RWPE2 (cell line): Measurements from ENCODE around the gene LSM12.

Experiments
- ATAC-seq: fragments of 200-7000 bp; cut with Tn5 transposase; 3 replicates; pipeline ENCODE4 v1.9.1; 2021; ENCODE audit warnings: low read depth
- DNase-seq: peaks from one replicate; pipeline ENCODE4 v3.0.0-alpha.2; 2020; ENCODE audit warnings: low spot score
- H3K27ac ChIP-seq: fragments of 450-650 bp; 2 replicates; pipeline ENCODE4 v1.5.1; 2017; ENCODE audit warnings: mild to moderate bottlenecking; ENCODE audit not compliant: poor library complexity, severe bottlenecking
- H3K27me3 ChIP-seq: fragments of 250-450 bp; sonication (Bioruptor Pico); 2 replicates; pipeline ENCODE4 v1.5.1; 2021; ENCODE audit warnings: mild to moderate bottlenecking, moderate library complexity; ENCODE audit not compliant: insufficient read depth, poor library complexity, severe bottlenecking
- H3K36me3 ChIP-seq: fragments of 250-450 bp; sonication (Bioruptor Pico); 2 replicates; pipeline ENCODE4 v1.5.1; 2020; ENCODE audit warnings: low read depth, mild to moderate bottlenecking, moderate library complexity
- H3K4me1 ChIP-seq: fragments of 250-450 bp; sonication (Bioruptor Pico); 2 replicates; pipeline ENCODE4 v1.5.1; 2021; ENCODE audit warnings: mild to moderate bottlenecking, moderate library complexity; ENCODE audit not compliant: insufficient read depth, poor library complexity, severe bottlenecking
- H3K4me3 ChIP-seq: fragments of 250-450 bp; sonication (Bioruptor Pico); 2 replicates; pipeline ENCODE4 v1.5.1; 2021; ENCODE audit warnings: mild to moderate bottlenecking, moderate library complexity; ENCODE audit not compliant: severe bottlenecking
- H3K9me3 ChIP-seq: fragments of 250-450 bp; sonication (Bioruptor Pico); 2 replicates; pipeline ENCODE4 v1.5.1; 2021; ENCODE audit warnings: mild to moderate bottlenecking, moderate library complexity; ENCODE audit not compliant: severe bottlenecking
- CTCF ChIP-seq: fragments of 450-650 bp; IDR thresholded peaks from one replicate; pipeline ENCODE4 v1.5.1; 2017; ENCODE audit warnings: mild to moderate bottlenecking, moderate library complexity; ENCODE audit not compliant: poor library complexity, severe bottlenecking

The LSM12 gene

GRCh38 chr17:43987131-43988021 is 79.1 kb downstream of the LSM12 start:
- DNase-seq (no peak), ATAC-seq (no peak)
- Histone ChIP-seq H3K9me3 (no peaks in the 10 kb centered on the region), H3K36me3 (no peaks in the 10 kb centered on the region), H3K4me3 (no peak overlapping the region), H3K27me3 (peaks cover 31% of the 10 kb centered on the region), H3K27ac (no peak overlapping the region), H3K4me1 (no peaks in the 10 kb centered on the region)
- no peak for TF ChIP-seq CTCF

GRCh38 chr17:43986225-43986981 is 80.1 kb downstream of the LSM12 start:
- no peak overlapping the region for H3K27ac ChIP-seq
- H3K27me3 ChIP-seq, result peaks cover 34% of the 10 kb centered on the region
- no peak overlapping the region for H3K4me3 ChIP-seq
- H3K36me3 ChIP-seq, result no peaks in the 10 kb centered on the region
- DNase-seq (no peak), ATAC-seq (no peak)
- H3K9me3 ChIP-seq, result no peaks in the 10 kb centered on the region
- no peaks in the 10 kb centered on the region for H3K4me1 ChIP-seq
- no peak for TF ChIP-seq CTCF

- TF ChIP-seq CTCF, result no peak
- no peak for DNase-seq
- H3K27me3 ChIP-seq, result peaks cover 34% of the 10 kb centered on the region
- no peak overlapping the region for H3K4me3 ChIP-seq
- no peaks in the 10 kb centered on the region for H3K4me1 ChIP-seq
- ATAC-seq, result no peak
- H3K9me3 ChIP-seq, result no peaks in the 10 kb centered on the region
- no peaks in the 10 kb centered on the region for H3K36me3 ChIP-seq
- no peak overlapping the region for H3K27ac ChIP-seq
Observed at GRCh38 chr17:43984521-43984920, 82.0 kb downstream of the LSM12 start.
